OCI-LY1 (cell line): ENCODE results near the gene ZFAND4.

Source experiments
- CTCF ChIP-seq: fragments of 200-600 bp; sonication (generic), shearing (Covaris generic); IDR thresholded peaks from 2 replicates; pipeline ENCODE4 v1.5.1; 2017; ENCODE audit warnings: mild to moderate bottlenecking, antibody characterized with exemption, low read length, moderate library complexity, mixed read lengths
- EZH2 ChIP-seq: fragments of 200-600 bp; sonication (generic), shearing (Covaris generic); IDR thresholded peaks from 2 replicates; pipeline ENCODE4 v1.8.0; 2017; ENCODE audit warnings: borderline replicate concordance, mixed run types, mild to moderate bottlenecking, antibody characterized with exemption, low read length, moderate library complexity, mixed read lengths

- TF ChIP-seq CTCF, result no peak
- TF ChIP-seq EZH2, result no peak
Observed at GRCh38 chr10:45675388-45675787, 2.8 kb upstream of the ZFAND4 start.
